Upper lobe of right lung (tissue), 1 donor: ENCODE data around the gene CCBE1. TPM values are rescaled to one million over a fixed set of nuclear protein-coding genes. Genes with fewer than 3 reads are reported as not detected.

Experiments
- ATAC-seq: fragments of 200-7000 bp; cut with Tn5 transposase; one replicate; pipeline ENCODE4 v1.9.1; 2020; ENCODE audit warnings: mild to moderate bottlenecking, moderate library complexity
- DNase-seq: peaks from one replicate; pipeline ENCODE4 v3.0.0-alpha.2; 2020
- H3K27ac ChIP-seq: fragments of 200-600 bp; one replicate; pipeline ENCODE4 v1.8.0; 2022
- H3K27me3 ChIP-seq: fragments of 200-600 bp; one replicate; pipeline ENCODE4 v1.8.0; 2022; ENCODE audit warnings: mild to moderate bottlenecking
- H3K36me3 ChIP-seq: fragments of 200-600 bp; one replicate; pipeline ENCODE4 v1.8.0; 2022
- H3K4me1 ChIP-seq: fragments of 200-600 bp; one replicate; pipeline ENCODE4 v1.8.0; 2022
- H3K4me3 ChIP-seq: fragments of 200-600 bp; one replicate; pipeline ENCODE4 v1.8.0; 2022; ENCODE audit warnings: mild to moderate bottlenecking
- H3K9me3 ChIP-seq: fragments of 200-600 bp; one replicate; pipeline ENCODE4 v1.8.0; 2022
- CTCF ChIP-seq: fragments of 200-600 bp; IDR thresholded peaks from one replicate; pipeline ENCODE4 v1.8.0; 2022; ENCODE audit warnings: antibody characterized with exemption
- intact Hi-C: fragments of 100-400 bp; cut with DNase I; formaldehyde crosslinking; loops from one replicate; pipeline ENCODE4 v1.11.0; 2022
- total RNA-seq: library from RNA; stranded (reverse); fragmentation: NEBNext Ultra II Directional; extraction: Animal tissue kit (Norgen Biotek cat#: 25700); gene quantifications from one replicate; pipeline ENCODE4 v1.2.1, GENCODE V29; 2021
- donor health status: DM: no; HTN: yes; CAD: no; lungs with severe emphysema.

CCBE1 gene
- total RNA-seq, 1 donor from 2014 or later: 27.8 TPM

- no peak for ATAC-seq
- no peak for TF ChIP-seq CTCF
- intact Hi-C loops: no loop called here
- no peak for DNase-seq
- no peak overlapping the region for H3K4me3 ChIP-seq
- no peaks in the 10 kb centered on the region for H3K36me3 ChIP-seq
- H3K27me3 ChIP-seq: no peaks in the 10 kb centered on the region
- H3K4me1 ChIP-seq: no peaks in the 10 kb centered on the region
- H3K9me3 ChIP-seq: no peaks in the 10 kb centered on the region
- no peak overlapping the region for H3K27ac ChIP-seq
Observed at GRCh38 chr18:59437851-59438569, 259.2 kb downstream of the CCBE1 start.

GRCh38 chr18:59432803-59433597, 264.2 kb downstream of the CCBE1 start:
- Histone ChIP-seq H3K4me3 (no peak overlapping the region), H3K9me3 (no peaks in the 10 kb centered on the region), H3K36me3 (no peaks in the 10 kb centered on the region), H3K4me1 (no peaks in the 10 kb centered on the region), H3K27ac (no peak overlapping the region), H3K27me3 (no peaks in the 10 kb centered on the region)
- ATAC-seq: no peak
- TF ChIP-seq CTCF: no peak
- no peak for DNase-seq
- intact Hi-C loops: no loop called here

GRCh38 chr18:59431131-59431530, 266.1 kb downstream of the CCBE1 start:
- Histone ChIP-seq H3K27ac (no peak overlapping the region), H3K36me3 (no peaks in the 10 kb centered on the region), H3K4me3 (no peak overlapping the region), H3K4me1 (no peaks in the 10 kb centered on the region), H3K9me3 (no peaks in the 10 kb centered on the region), H3K27me3 (no peaks in the 10 kb centered on the region)
- TF ChIP-seq CTCF: no peak
- no peak for DNase-seq
- intact Hi-C loops: no loop called here
- no peak for ATAC-seq

GRCh38 chr18:59429608-59430007, 267.6 kb downstream of the CCBE1 start:
- no peaks in the 10 kb centered on the region for H3K4me1 ChIP-seq
- no peak overlapping the region for H3K4me3 ChIP-seq
- DNase-seq: no peak
- H3K27ac ChIP-seq: no peak overlapping the region
- H3K9me3 ChIP-seq: no peaks in the 10 kb centered on the region
- no peaks in the 10 kb centered on the region for H3K27me3 ChIP-seq
- intact Hi-C loops: no loop called here
- no peak for ATAC-seq
- TF ChIP-seq CTCF: no peak
- H3K36me3 ChIP-seq: no peaks in the 10 kb centered on the region

GRCh38 chr18:59428018-59428417, 269.2 kb downstream of the CCBE1 start:
- no peak for TF ChIP-seq CTCF
- H3K27me3 ChIP-seq: peaks cover 4% of the 10 kb centered on the region
- H3K36me3 ChIP-seq: no peaks in the 10 kb centered on the region
- DNase-seq (no peak), ATAC-seq (no peak)
- no peak overlapping the region for H3K27ac ChIP-seq
- no peaks in the 10 kb centered on the region for H3K4me1 ChIP-seq
- H3K9me3 ChIP-seq: no peaks in the 10 kb centered on the region
- intact Hi-C loops: no loop called here
- no peak overlapping the region for H3K4me3 ChIP-seq
